GM12878 (cell line): ENCODE data around the gene HS6ST3. TPM values are rescaled to one million over a fixed set of nuclear protein-coding genes. Genes with fewer than 3 reads are reported as not detected.

ENCODE experiments used
- ATAC-seq: fragments of 200-7000 bp; cut with Tn5 transposase; 3 replicates; pipeline ENCODE4 v1.9.1; 2020; ENCODE audit warnings: mild to moderate bottlenecking, moderate library complexity
- BruUV-seq: library from RNA; stranded (reverse); fragments of 400-500 nt; replicated peaks from 2 replicates; lab custom pipeline; 2021; lab: Mats Ljungman, UMichigan
- CTCF ChIA-PET: fragments of 300-600 bp; sonication (Branson Sonifier 250); formaldehyde crosslinking; extraction: SDS; loops from one replicate; lab custom pipeline; 2021; ENCODE audit warnings: inconsistent platforms; lab: Yijun Ruan, JAX
- POLR2A ChIA-PET: fragments of 350-600 bp; formaldehyde crosslinking; extraction: SDS; loops from one replicate; lab custom pipeline; 2021; ENCODE audit warnings: inconsistent platforms; lab: Charles Lee
- RAD21 ChIA-PET: fragments of 300-600 bp; sonication (Branson Sonifier 250); formaldehyde crosslinking; loops from one replicate; lab custom pipeline; 2023; ENCODE audit warnings: antibody characterized with exemption; ENCODE audit not compliant: unreplicated experiment; lab: Charles Lee
- SMC1A ChIA-PET: fragments of 300-600 bp; sonication (Branson Sonifier 250); formaldehyde crosslinking; loops from one replicate; lab custom pipeline; 2023; ENCODE audit not compliant: unreplicated experiment, uncharacterized antibody; lab: Charles Lee
- DNase-seq: peaks from one replicate; pipeline ENCODE4 v3.0.0-alpha.2; 2011; ENCODE audit warnings: low read depth, low spot score
- FAIRE-seq: peaks from 3 replicates; lab custom pipeline; 2011; peaks lifted over from hg19 to GRCh38; lab: Jason Lieb, UNC
- H2AFZ ChIP-seq: 2 replicates; pipeline ENCODE4 v1.6.0; 2011; ENCODE audit warnings: low read depth, low read length, control low read depth; ENCODE audit not compliant: control insufficient read depth
- H3K27ac ChIP-seq: 2 replicates; pipeline ENCODE4 v1.5.1; 2011; ENCODE audit warnings: control low read depth; ENCODE audit not compliant: control insufficient read depth, insufficient read depth
- H3K27me3 ChIP-seq, 2 experiments: replicated peaks in 1 of 2; 2 replicates each; pipeline versions ENCODE4 v1.6.0 to v1.6.1; 2011; ENCODE audit warnings: low read length in 1 of 2; ENCODE audit not compliant: control insufficient read depth in 2 of 2, insufficient read depth in 2 of 2
- H3K36me3 ChIP-seq, 2 experiments: 2 replicates each; pipeline ENCODE4 v1.5.1; 2011; ENCODE audit warnings: low read length in 1 of 2; ENCODE audit not compliant: control insufficient read depth in 2 of 2, insufficient read depth in 2 of 2
- H3K4me1 ChIP-seq: 2 replicates; pipeline ENCODE4 v1.6.1; 2011; ENCODE audit warnings: mild to moderate bottlenecking, low read length, moderate library complexity, mixed read lengths; ENCODE audit not compliant: control insufficient read depth, insufficient read depth
- H3K4me2 ChIP-seq: 2 replicates; pipeline ENCODE4 v1.6.0; 2011; ENCODE audit warnings: control low read depth; ENCODE audit not compliant: control insufficient read depth, insufficient read depth
- H3K4me3 ChIP-seq: fragments of 200-600 bp; sonication (generic); 2 replicates; pipeline ENCODE4 v1.5.1; 2016
- H3K79me2 ChIP-seq: 2 replicates; pipeline ENCODE4 v1.6.0; 2011; ENCODE audit warnings: low read length; ENCODE audit not compliant: control insufficient read depth, insufficient read depth
- H3K9ac ChIP-seq: 2 replicates; pipeline ENCODE4 v1.8.0; 2011; ENCODE audit warnings: low read length, control low read depth, mixed read lengths; ENCODE audit not compliant: control insufficient read depth, insufficient read depth
- H3K9me3 ChIP-seq: replicated peaks from 3 replicates; pipeline ENCODE4 v1.5.1; 2011; ENCODE audit warnings: mild to moderate bottlenecking, low read length; ENCODE audit not compliant: control insufficient read depth, insufficient read depth
- H4K20me1 ChIP-seq: 2 replicates; pipeline ENCODE4 v1.6.0; 2011; ENCODE audit not compliant: control insufficient read depth, insufficient read depth
- CBX3 ChIP-seq: fragments of 200-600 bp; sonication (generic); IDR thresholded peaks from 2 replicates; pipeline ENCODE4 v1.6.1; 2016; ENCODE audit warnings: low read depth, borderline replicate concordance
- FOXM1 ChIP-seq: IDR thresholded peaks from 2 replicates; pipeline ENCODE4 v1.6.1; 2012; ENCODE audit warnings: low read depth, mild to moderate bottlenecking, inconsistent platforms, low read length, moderate library complexity
- JUNB ChIP-seq: IDR thresholded peaks from 2 replicates; pipeline ENCODE4 v1.6.1; 2016; ENCODE audit warnings: antibody characterized with exemption, mild to moderate bottlenecking
- KAT2A ChIP-seq: conservative IDR thresholded peaks from 2 replicates; pipeline ENCODE4 v1.6.1; 2011; ENCODE audit warnings: low read depth, low read length; ENCODE audit not compliant: control insufficient read depth
- SIX5 ChIP-seq: IDR thresholded peaks from 2 replicates; pipeline ENCODE4 v1.6.1; 2011; ENCODE audit warnings: mild to moderate bottlenecking, low read depth, low read length, moderate library complexity; ENCODE audit not compliant: severe bottlenecking
- SUPT20H ChIP-seq: IDR thresholded peaks from 2 replicates; pipeline ENCODE4 v1.6.1; 2011; ENCODE audit warnings: low read depth, mild to moderate bottlenecking, low read length, moderate library complexity, borderline replicate concordance; ENCODE audit not compliant: control insufficient read depth
- ZNF24 ChIP-seq: fragments of 450-650 bp; IDR thresholded peaks from 2 replicates; pipeline ENCODE4 v1.6.1; 2017; ENCODE audit warnings: antibody characterized with exemption, mild to moderate bottlenecking
- ZSCAN29 ChIP-seq: fragments of 450-650 bp; IDR thresholded peaks from 2 replicates; pipeline ENCODE4 v1.6.1; 2017; ENCODE audit warnings: mild to moderate bottlenecking, moderate library complexity
- WGBS: methylation state at CpG from one replicate; pipeline ENCODE4 v1.1.6; 2016; ENCODE audit warnings: low lambda C conversion rate; ENCODE audit not compliant: insufficient replicate concordance, insufficient coverage; ENCODE audit errors: missing lambda C conversion rate; 5-methylcytosine and 5-hydroxymethylcytosine counted together
- in situ Hi-C: fragments of 300-500 bp; cut with MboI; formaldehyde crosslinking; loops from 9 replicates; pipeline ENCODE4 v1.14.3; 2018; ENCODE audit warnings: mixed read lengths
- intact Hi-C: fragments of 100-400 bp; cut with micrococcal nuclease; formaldehyde crosslinking; loops from one replicate; pipeline ENCODE4 v1.14.2; 2022; ENCODE audit not compliant: unreplicated experiment
- polyA plus RNA-seq, 11 experiments: library from polyadenylated mRNA; depleted of rRNA in 4 of 11; unstranded in 6 of 11; stranded (reverse) in 5 of 11; fragments of >200 nt; fragmentation: Nextera tagmentation in 4 of 11; fragmentation: Illumina TruSeq in 1 of 11; extraction: Ambion mirVana in 4 of 11; extraction: Trizol in 1 of 11; gene quantifications; 1 replicate in 1 of 11; 2 replicates in 10 of 11; pipeline versions ENCODE4 v1.2.1 to v1.2.3, GENCODE V29; 2011 to 2016; ENCODE audit warnings: inconsistent platforms in 2 of 11, missing spikeins in 2 of 11, low read depth in 1 of 11
- total RNA-seq, 4 experiments: library from RNA; depleted of rRNA in 3 of 4; stranded (reverse); fragments of >200 nt in 3 of 4; fragmentation: Illumina TruSeq in 1 of 4; extraction: Trizol in 1 of 4; gene quantifications; 2 replicates each; pipeline versions ENCODE4 v1.2.1 to v1.2.3, GENCODE V29; 2013 to 2021
- TF ChIP-seq, protein P1 (sequence below): fragments of 450-650 bp; IDR thresholded peaks from 2 replicates; pipeline ENCODE4 v1.6.1; 2016; ENCODE audit warnings: mild to moderate bottlenecking, moderate library complexity, borderline replicate concordance
- TF ChIP-seq, protein P2 (sequence below), 3 experiments: IDR thresholded peaks in 2 of 3; conservative IDR thresholded peaks in 1 of 3; 2 replicates each; pipeline ENCODE4 v1.5.1; 2011; ENCODE audit warnings: low read depth in 3 of 3, low read length in 3 of 3, mild to moderate bottlenecking in 3 of 3, control low read depth in 2 of 3, moderate library complexity in 2 of 3, inconsistent platforms in 1 of 3, mixed read lengths in 1 of 3; ENCODE audit not compliant: control insufficient read depth in 2 of 3, insufficient read depth in 1 of 3; ENCODE audit errors: extremely low read depth in 1 of 3

Gene HS6ST3
- total and polyA plus RNA-seq, 10 of the 15 experiments (the other 5 are each of a cell fraction or from before 2014, with no cell fraction given), result under 0.01 to 2.9 TPM; not detected in 8

DNA sequence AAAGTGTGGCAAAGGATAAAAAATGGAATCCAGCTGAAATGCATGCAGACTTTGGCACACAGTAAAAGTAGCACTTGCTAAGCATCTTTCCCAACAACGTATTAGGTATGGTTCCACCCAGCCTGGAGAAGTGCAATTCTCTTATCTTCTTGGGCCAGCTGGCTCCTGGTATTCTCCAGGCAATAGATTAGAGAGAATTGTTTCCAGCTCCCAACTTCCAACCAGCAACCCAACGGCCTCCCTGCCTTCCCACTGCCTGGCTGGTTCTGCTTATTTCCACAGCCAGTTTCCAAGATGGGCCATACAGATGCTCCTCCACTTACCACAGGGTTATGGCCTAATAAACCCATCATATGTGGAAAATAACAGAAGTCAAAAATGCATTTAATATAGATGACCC is 771.0 kb downstream of the HS6ST3 start (continued):
- no peak for TF ChIP-seq SIX5
- no peak for TF ChIP-seq JUNB
- no peak for TF ChIP-seq ZNF24
- TF ChIP-seq, protein P1, sequence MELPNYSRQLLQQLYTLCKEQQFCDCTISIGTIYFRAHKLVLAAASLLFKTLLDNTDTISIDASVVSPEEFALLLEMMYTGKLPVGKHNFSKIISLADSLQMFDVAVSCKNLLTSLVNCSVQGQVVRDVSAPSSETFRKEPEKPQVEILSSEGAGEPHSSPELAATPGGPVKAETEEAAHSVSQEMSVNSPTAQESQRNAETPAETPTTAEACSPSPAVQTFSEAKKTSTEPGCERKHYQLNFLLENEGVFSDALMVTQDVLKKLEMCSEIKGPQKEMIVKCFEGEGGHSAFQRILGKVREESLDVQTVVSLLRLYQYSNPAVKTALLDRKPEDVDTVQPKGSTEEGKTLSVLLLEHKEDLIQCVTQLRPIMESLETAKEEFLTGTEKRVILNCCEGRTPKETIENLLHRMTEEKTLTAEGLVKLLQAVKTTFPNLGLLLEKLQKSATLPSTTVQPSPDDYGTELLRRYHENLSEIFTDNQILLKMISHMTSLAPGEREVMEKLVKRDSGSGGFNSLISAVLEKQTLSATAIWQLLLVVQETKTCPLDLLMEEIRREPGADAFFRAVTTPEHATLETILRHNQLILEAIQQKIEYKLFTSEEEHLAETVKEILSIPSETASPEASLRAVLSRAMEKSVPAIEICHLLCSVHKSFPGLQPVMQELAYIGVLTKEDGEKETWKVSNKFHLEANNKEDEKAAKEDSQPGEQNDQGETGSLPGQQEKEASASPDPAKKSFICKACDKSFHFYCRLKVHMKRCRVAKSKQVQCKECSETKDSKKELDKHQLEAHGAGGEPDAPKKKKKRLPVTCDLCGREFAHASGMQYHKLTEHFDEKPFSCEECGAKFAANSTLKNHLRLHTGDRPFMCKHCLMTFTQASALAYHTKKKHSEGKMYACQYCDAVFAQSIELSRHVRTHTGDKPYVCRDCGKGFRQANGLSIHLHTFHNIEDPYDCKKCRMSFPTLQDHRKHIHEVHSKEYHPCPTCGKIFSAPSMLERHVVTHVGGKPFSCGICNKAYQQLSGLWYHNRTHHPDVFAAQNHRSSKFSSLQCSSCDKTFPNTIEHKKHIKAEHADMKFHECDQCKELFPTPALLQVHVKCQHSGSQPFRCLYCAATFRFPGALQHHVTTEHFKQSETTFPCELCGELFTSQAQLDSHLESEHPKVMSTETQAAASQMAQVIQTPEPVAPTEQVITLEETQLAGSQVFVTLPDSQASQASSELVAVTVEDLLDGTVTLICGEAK, result no peak
- no peak for TF ChIP-seq FOXM1
- no peak for TF ChIP-seq SUPT20H
- TF ChIP-seq, protein P2, sequence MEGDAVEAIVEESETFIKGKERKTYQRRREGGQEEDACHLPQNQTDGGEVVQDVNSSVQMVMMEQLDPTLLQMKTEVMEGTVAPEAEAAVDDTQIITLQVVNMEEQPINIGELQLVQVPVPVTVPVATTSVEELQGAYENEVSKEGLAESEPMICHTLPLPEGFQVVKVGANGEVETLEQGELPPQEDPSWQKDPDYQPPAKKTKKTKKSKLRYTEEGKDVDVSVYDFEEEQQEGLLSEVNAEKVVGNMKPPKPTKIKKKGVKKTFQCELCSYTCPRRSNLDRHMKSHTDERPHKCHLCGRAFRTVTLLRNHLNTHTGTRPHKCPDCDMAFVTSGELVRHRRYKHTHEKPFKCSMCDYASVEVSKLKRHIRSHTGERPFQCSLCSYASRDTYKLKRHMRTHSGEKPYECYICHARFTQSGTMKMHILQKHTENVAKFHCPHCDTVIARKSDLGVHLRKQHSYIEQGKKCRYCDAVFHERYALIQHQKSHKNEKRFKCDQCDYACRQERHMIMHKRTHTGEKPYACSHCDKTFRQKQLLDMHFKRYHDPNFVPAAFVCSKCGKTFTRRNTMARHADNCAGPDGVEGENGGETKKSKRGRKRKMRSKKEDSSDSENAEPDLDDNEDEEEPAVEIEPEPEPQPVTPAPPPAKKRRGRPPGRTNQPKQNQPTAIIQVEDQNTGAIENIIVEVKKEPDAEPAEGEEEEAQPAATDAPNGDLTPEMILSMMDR (IDR thresholded peaks at IDR 0.05 in 2 of 3, conservative IDR thresholded peaks at IDR 0.05 in 1 of 3; ENCODE audit: control insufficient read depth in 2 of 3, extremely low read depth in 1 of 3, insufficient read depth in 1 of 3, low read depth in 3 of 3, low read length in 3 of 3), result no peak

DNA sequence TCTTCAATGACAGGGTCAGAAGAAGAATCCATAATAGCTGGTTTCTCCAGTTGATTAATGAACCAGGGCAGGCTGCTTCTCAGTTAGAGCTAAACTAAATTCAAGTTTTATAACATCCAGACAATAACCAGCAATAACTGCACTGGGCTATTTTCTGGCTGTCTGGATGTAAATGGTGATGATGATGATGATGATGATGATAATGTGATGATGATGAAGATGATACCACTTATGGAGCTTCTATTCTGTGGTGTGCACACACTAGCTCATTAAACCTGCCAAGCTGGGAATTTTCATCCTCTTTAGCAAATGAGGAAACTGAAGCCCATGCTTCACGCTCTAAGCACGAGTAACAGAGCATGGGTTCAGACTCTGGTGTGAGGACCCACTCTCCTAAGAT is 772.2 kb downstream of the HS6ST3 start:
- in situ Hi-C loops, result no loop called here

More for the DNA sequence above, 772.2 kb downstream of the HS6ST3 start:
- no peaks in the 10 kb centered on the region for H4K20me1 ChIP-seq
- H3K36me3 ChIP-seq, result no peaks in the 10 kb centered on the region
- intact Hi-C loops, result no loop called here
- ChIA-PET SMC1A (no interaction called here), RAD21 (no interaction called here), CTCF (no interaction called here), POLR2A (no interaction called here)
- no peak overlapping the region for H2AFZ ChIP-seq
- no peaks in the 10 kb centered on the region for H3K4me1 ChIP-seq
- H3K79me2 ChIP-seq, result no peaks in the 10 kb centered on the region
- TF ChIP-seq CBX3 (no peak), KAT2A (no peak), ZSCAN29 (no peak)
- no peak overlapping the region for H3K27ac ChIP-seq
- no peaks in the 10 kb centered on the region for H3K9me3 ChIP-seq
- WGBS, result 0% methylated on average over 2 of the region's 2 CpGs
- FAIRE-seq (no peak), ATAC-seq (no peak), DNase-seq (no peak)
- no peaks in the 10 kb centered on the region for H3K27me3 ChIP-seq
- no peak overlapping the region for H3K9ac ChIP-seq
- BruUV-seq, result no TSS peak
- no peak overlapping the region for H3K4me2 ChIP-seq
- no peak overlapping the region for H3K4me3 ChIP-seq
